ENCODE data around the gene ZNFX1.

The ZNFX1 gene

GRCh38 chr20:49247792-49248191, 30.1 kb downstream of the ZNFX1 start:
- Histone ChIP-seq H3K4me2 (ENCODE audit: low read depth, low read length, poor library complexity, severe bottlenecking) (no peak overlapping the region), H3K4me1 (ENCODE audit: insufficient read depth, low read length, poor library complexity, severe bottlenecking) (no peaks in the 10 kb centered on the region), H2AFZ (ENCODE audit: low read length) (no peak overlapping the region), H3K9ac (ENCODE audit: low read depth, low read length, poor library complexity, severe bottlenecking) (no peak overlapping the region), H3K79me2 (ENCODE audit: insufficient read depth, low read length) (no peaks in the 10 kb centered on the region), H3K9me3 (ENCODE audit: insufficient read depth, low read depth, low read length) (no peaks in the 10 kb centered on the region), H3F3A (ENCODE audit: low read depth) (no peaks in the 10 kb centered on the region), H3K27me3 (ENCODE audit: insufficient read depth, low read length, poor library complexity, severe bottlenecking) (no peaks in the 10 kb centered on the region), H4K20me1 (ENCODE audit: insufficient read depth, low read length, poor library complexity, severe bottlenecking) (no peaks in the 10 kb centered on the region), H3K9me2 (replicated peaks; ENCODE audit: low read depth, low read length) (no peaks in the 10 kb centered on the region), H3K4me3 (ENCODE audit: low read length, poor library complexity, severe bottlenecking) (no peak overlapping the region), H3K36me3 (ENCODE audit: insufficient read depth, low read length) (peaks cover 83% of the 10 kb centered on the region)
- TF ChIP-seq CTCF (conservative IDR thresholded peaks at IDR 0.05; ENCODE audit: low read length) (no peak), EZH2phosphoT487 (IDR thresholded peaks at IDR 0.05; ENCODE audit: borderline replicate concordance) (no peak)

- Histone ChIP-seq H3K4me2 (ENCODE audit: low read depth, low read length, poor library complexity, severe bottlenecking) (no peak overlapping the region), H4K20me1 (ENCODE audit: insufficient read depth, low read length, poor library complexity, severe bottlenecking) (no peaks in the 10 kb centered on the region), H3K27me3 (ENCODE audit: insufficient read depth, low read length, poor library complexity, severe bottlenecking) (no peaks in the 10 kb centered on the region), H3K9ac (ENCODE audit: low read depth, low read length, poor library complexity, severe bottlenecking) (no peak overlapping the region), H3K9me3 (ENCODE audit: insufficient read depth, low read depth, low read length) (no peaks in the 10 kb centered on the region), H3K9me2 (replicated peaks; ENCODE audit: low read depth, low read length) (no peaks in the 10 kb centered on the region), H3K79me2 (ENCODE audit: insufficient read depth, low read length) (no peaks in the 10 kb centered on the region), H3K4me3 (ENCODE audit: low read length, poor library complexity, severe bottlenecking) (no peak overlapping the region), H3K36me3 (ENCODE audit: insufficient read depth, low read length) (peaks cover 83% of the 10 kb centered on the region), H3K4me1 (ENCODE audit: insufficient read depth, low read length, poor library complexity, severe bottlenecking) (no peaks in the 10 kb centered on the region), H3F3A (ENCODE audit: low read depth) (no peaks in the 10 kb centered on the region), H2AFZ (ENCODE audit: low read length) (no peak overlapping the region)
- TF ChIP-seq CTCF (conservative IDR thresholded peaks at IDR 0.05; ENCODE audit: low read length) (no peak), EZH2phosphoT487 (IDR thresholded peaks at IDR 0.05; ENCODE audit: borderline replicate concordance) (no peak)
Measured at GRCh38 chr20:49247169-49247723, 30.6 kb downstream of the ZNFX1 start.

GRCh38 chr20:49245921-49246740, 31.7 kb downstream of the ZNFX1 start:
- H3K4me2 ChIP-seq (ENCODE audit: low read depth, low read length, poor library complexity, severe bottlenecking): no peak overlapping the region
- no peaks in the 10 kb centered on the region for H3K9me3 ChIP-seq (ENCODE audit: insufficient read depth, low read depth, low read length)
- H3K4me1 ChIP-seq (ENCODE audit: insufficient read depth, low read length, poor library complexity, severe bottlenecking): no peaks in the 10 kb centered on the region
- no peak overlapping the region for H2AFZ ChIP-seq (ENCODE audit: low read length)
- H3K4me3 ChIP-seq (ENCODE audit: low read length, poor library complexity, severe bottlenecking): no peak overlapping the region
- no peaks in the 10 kb centered on the region for H3K27me3 ChIP-seq (ENCODE audit: insufficient read depth, low read length, poor library complexity, severe bottlenecking)
- no peak for TF ChIP-seq EZH2phosphoT487 (IDR thresholded peaks at IDR 0.05; ENCODE audit: borderline replicate concordance)
- peak; percentile 76 for TF ChIP-seq CTCF (conservative IDR thresholded peaks at IDR 0.05; ENCODE audit: low read length)
- H3K79me2 ChIP-seq (ENCODE audit: insufficient read depth, low read length): no peaks in the 10 kb centered on the region
- H3K36me3 ChIP-seq (ENCODE audit: insufficient read depth, low read length): peaks cover 82% of the 10 kb centered on the region
- H4K20me1 ChIP-seq (ENCODE audit: insufficient read depth, low read length, poor library complexity, severe bottlenecking): no peaks in the 10 kb centered on the region
- no peak overlapping the region for H3K9ac ChIP-seq (ENCODE audit: low read depth, low read length, poor library complexity, severe bottlenecking)
- H3F3A ChIP-seq (ENCODE audit: low read depth): no peaks in the 10 kb centered on the region
- H3K9me2 ChIP-seq (replicated peaks; ENCODE audit: low read depth, low read length): no peaks in the 10 kb centered on the region

All from Loucy (cell line).